ENCODE data around the gene ABHD1. TPM values are rescaled to one million over a fixed set of nuclear protein-coding genes. Genes with fewer than 3 reads are reported as not detected.

The ABHD1 gene
- total and polyA plus RNA-seq, 4 donors: 0.08 to 0.74 (median 0.14) TPM

DNA sequence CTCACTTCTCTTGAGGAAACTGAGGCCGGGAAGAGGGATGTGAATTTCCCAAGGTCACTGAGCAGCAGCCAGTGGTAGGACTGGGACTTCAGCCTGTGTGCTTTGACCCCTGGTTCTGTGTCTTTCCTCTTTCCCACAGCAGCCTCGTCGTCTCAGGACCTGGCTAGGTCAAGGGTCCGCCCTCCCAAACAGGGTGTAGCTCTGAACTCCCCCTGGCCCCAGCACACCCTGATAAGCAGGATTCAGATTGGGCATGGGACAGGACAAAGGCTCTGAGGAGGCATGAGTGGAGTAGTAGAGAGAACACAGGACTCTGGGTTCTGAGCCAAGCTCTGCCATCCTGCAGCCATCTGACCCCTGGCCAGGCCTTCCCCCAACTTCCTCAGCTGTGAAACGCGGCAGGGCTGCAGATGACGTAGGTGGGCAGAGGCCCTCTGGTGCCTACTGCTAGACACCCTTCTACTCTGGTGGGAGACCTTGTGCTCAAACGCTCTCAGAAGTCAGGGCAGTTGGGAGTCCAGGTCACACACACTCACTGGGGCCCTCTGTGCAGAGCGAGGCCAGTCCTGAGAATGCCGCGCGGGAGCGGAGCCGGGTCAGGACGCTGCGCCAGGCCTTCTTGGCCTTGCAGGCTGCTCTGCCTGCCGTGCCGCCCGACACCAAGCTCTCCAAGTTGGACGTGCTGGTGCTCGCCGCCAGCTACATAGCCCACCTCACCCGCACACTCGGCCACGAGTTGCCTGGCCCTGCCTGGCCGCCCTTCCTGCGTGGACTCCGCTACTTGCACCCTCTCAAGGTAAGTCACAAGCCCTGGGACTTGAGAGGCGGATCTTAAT is 26.2 kb downstream of the ABHD1 start:
- whole genome bisulfite sequencing, 2 donors: 87 to 92% methylated on average over 28 to 29 of the region's 29 CpGs
- Histone ChIP-seq H3K27me3 (ENCODE audit: control insufficient read depth in 3 of 3, insufficient read depth in 3 of 3, low read length in 2 of 3) (no peaks in the 10 kb centered on the region), H3K9ac (ENCODE audit: insufficient read depth in 1 of 2, low read length in 2 of 2) (no peak overlapping the region), H3K4me3 (no peak overlapping the region), H3K36me3 (ENCODE audit: control insufficient read depth in 4 of 4, insufficient read depth in 4 of 4, low read length in 4 of 4) (no peaks in the 10 kb centered on the region), H3K27ac (ENCODE audit: low read depth in 1 of 2, low read length in 1 of 2) (no peak overlapping the region), H3K9me3 (ENCODE audit: control insufficient read depth in 4 of 4, insufficient read depth in 3 of 4, low read length in 3 of 4) (no peaks in the 10 kb centered on the region), H3K4me1 (ENCODE audit: control insufficient read depth in 5 of 5, insufficient read depth in 5 of 5, low read length in 5 of 5) (no peaks in the 10 kb centered on the region)
- TF ChIP-seq, protein P1, sequence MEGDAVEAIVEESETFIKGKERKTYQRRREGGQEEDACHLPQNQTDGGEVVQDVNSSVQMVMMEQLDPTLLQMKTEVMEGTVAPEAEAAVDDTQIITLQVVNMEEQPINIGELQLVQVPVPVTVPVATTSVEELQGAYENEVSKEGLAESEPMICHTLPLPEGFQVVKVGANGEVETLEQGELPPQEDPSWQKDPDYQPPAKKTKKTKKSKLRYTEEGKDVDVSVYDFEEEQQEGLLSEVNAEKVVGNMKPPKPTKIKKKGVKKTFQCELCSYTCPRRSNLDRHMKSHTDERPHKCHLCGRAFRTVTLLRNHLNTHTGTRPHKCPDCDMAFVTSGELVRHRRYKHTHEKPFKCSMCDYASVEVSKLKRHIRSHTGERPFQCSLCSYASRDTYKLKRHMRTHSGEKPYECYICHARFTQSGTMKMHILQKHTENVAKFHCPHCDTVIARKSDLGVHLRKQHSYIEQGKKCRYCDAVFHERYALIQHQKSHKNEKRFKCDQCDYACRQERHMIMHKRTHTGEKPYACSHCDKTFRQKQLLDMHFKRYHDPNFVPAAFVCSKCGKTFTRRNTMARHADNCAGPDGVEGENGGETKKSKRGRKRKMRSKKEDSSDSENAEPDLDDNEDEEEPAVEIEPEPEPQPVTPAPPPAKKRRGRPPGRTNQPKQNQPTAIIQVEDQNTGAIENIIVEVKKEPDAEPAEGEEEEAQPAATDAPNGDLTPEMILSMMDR (IDR thresholded peaks at IDR 0.05; ENCODE audit: control extremely low read depth, extremely low read depth): no peak
- DNase-seq (no peak), ATAC-seq (ENCODE audit: insufficient read depth, low FRiP score) (no peak)

DNA sequence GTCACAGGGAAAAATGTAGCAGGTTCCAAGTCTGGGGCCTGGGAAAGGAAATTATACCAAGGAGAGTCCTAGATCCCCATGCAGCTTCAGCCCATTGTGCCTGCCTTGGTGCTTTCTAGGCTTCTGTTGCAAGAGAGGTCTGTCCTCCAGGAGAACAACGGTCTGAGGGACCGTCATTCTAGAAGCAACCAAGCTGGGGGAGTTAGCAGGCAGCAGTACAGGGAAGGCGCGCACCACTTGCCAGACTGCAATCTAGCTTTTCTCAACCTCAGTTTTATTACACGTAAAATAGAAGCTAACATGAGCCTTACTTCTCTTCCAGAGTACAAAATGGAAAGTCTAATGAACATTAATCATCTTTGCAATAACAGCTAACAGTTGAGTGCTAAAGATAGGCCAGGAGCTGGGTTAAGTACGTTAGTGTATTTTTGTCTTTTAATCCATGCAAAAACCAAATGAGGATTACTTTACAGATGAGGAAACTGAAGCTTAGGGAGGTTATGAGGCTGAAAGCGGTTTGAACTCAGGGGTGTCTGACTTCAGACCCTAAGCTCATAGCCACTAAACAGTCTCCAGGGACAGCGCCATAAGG is 27.1 kb downstream of the ABHD1 start:
- DNase-seq: no peak

DNA sequence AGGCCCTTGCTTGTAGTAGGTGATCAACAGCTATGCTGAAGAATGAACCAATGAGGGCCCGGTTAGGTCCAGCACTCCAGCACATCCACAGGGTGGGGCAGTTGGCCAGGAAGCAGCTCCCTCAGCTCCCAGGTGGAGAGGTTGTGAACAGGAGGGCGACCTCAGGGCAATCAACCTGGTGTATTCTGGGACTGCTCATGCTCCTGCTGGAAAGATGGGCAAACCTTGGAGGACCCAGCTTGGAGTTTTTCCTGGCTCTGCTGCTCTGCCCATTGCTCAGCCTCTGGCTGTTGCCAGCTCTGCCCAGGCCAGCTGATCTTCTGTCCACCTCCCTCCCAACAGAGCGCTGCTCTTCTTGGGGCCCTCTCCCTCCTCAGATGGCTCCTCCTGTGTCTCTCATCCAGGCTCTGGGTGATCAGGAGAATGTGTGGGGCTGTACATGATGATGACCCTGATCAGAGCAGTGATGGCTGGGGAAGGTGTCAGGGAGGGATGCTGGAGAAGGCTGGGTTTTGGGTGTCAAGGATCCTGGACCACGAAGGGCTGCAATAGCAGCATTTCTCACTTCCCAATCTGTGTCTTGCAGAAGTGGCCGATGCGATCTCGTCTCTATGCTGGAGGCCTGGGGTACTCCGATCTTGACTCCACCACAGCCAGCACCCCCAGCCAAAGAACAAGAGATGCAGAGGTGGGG is 28.6 kb downstream of the ABHD1 start:
- Histone ChIP-seq H3K36me3 (ENCODE audit: control insufficient read depth in 4 of 4, insufficient read depth in 4 of 4, low read length in 4 of 4) (no peaks in the 10 kb centered on the region), H3K4me3 (no peak overlapping the region), H3K9me3 (ENCODE audit: control insufficient read depth in 4 of 4, insufficient read depth in 3 of 4, low read length in 3 of 4) (no peaks in the 10 kb centered on the region), H3K27me3 (ENCODE audit: control insufficient read depth in 3 of 3, insufficient read depth in 3 of 3, low read length in 2 of 3) (no peaks in the 10 kb centered on the region), H3K9ac (ENCODE audit: insufficient read depth in 1 of 2, low read length in 2 of 2) (no peak overlapping the region), H3K4me1 (ENCODE audit: control insufficient read depth in 5 of 5, insufficient read depth in 5 of 5, low read length in 5 of 5) (no peaks in the 10 kb centered on the region), H3K27ac (ENCODE audit: low read depth in 1 of 2, low read length in 1 of 2) (no peak overlapping the region)
- DNase-seq (no peak), ATAC-seq (ENCODE audit: insufficient read depth, low FRiP score) (no peak)
- 81 to 91% methylated on average over 8 of the region's 8 CpGs for WGBS, 2 donors
- TF ChIP-seq, protein P1 (IDR thresholded peaks at IDR 0.05; ENCODE audit: control extremely low read depth, extremely low read depth): no peak

More for the DNA sequence above, 27.1 kb downstream of the ABHD1 start:
- Histone ChIP-seq H3K9me3 (ENCODE audit: control insufficient read depth in 4 of 4, insufficient read depth in 3 of 4, low read length in 3 of 4) (no peaks in the 10 kb centered on the region), H3K27ac (ENCODE audit: low read depth in 1 of 2, low read length in 1 of 2) (no peak overlapping the region), H3K4me3 (no peak overlapping the region), H3K4me1 (ENCODE audit: control insufficient read depth in 5 of 5, insufficient read depth in 5 of 5, low read length in 5 of 5) (no peaks in the 10 kb centered on the region), H3K36me3 (ENCODE audit: control insufficient read depth in 4 of 4, insufficient read depth in 4 of 4, low read length in 4 of 4) (no peaks in the 10 kb centered on the region), H3K9ac (ENCODE audit: insufficient read depth in 1 of 2, low read length in 2 of 2) (no peak overlapping the region), H3K27me3 (ENCODE audit: control insufficient read depth in 3 of 3, insufficient read depth in 3 of 3, low read length in 2 of 3) (no peaks in the 10 kb centered on the region)
- TF ChIP-seq, protein P1 (IDR thresholded peaks at IDR 0.05; ENCODE audit: control extremely low read depth, extremely low read depth): no peak
- no peak for ATAC-seq (ENCODE audit: insufficient read depth, low FRiP score)
- WGBS, 2 donors: 85 to 88% methylated on average over 8 of the region's 8 CpGs
